Measurements from ENCODE around the gene DEPDC5.

DNA sequence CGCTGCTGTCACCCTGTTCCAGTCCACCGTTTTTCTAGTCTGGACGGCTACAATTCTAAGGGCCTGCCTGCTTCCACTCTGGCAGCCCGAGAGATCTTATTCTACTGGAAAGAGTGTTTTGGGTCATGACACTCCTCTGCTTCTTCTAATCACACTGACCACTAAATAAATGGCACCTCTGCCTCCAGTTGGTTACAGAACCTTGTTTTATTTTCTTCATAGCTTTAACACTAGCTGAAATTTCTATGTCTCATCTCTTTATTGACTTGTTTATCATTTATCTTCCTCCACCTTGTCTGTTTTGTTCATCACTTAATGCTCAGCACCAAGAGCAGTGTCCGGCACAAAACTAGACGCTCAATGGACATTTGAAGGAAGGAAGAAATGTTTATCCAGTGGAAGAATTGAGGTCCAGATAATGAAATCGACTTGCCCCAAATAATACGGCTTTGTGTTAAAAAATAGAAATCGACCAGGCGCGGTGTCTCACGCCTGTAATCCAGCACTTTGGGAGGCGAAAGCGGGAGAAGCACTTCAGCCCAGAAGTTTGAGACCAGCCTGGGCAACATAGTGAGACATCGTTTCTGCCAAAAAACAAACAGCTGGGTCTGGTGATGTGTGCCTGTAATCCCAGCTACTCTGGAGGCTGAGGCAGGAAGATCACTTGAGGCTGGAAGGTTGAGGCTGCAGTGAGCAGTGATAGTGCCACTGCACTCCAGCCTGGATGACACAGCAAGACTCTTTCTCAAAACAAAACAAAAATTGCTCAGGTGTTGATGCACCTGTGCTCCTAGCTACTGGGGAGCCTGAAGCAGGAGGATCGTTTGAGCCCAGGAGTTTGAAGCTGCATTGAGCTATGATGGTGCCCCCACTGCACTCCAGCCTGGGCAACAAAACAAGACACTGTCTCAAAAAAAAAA, 3.2 kb upstream of the DEPDC5 start:
- TF ChIP-seq, protein P1, sequence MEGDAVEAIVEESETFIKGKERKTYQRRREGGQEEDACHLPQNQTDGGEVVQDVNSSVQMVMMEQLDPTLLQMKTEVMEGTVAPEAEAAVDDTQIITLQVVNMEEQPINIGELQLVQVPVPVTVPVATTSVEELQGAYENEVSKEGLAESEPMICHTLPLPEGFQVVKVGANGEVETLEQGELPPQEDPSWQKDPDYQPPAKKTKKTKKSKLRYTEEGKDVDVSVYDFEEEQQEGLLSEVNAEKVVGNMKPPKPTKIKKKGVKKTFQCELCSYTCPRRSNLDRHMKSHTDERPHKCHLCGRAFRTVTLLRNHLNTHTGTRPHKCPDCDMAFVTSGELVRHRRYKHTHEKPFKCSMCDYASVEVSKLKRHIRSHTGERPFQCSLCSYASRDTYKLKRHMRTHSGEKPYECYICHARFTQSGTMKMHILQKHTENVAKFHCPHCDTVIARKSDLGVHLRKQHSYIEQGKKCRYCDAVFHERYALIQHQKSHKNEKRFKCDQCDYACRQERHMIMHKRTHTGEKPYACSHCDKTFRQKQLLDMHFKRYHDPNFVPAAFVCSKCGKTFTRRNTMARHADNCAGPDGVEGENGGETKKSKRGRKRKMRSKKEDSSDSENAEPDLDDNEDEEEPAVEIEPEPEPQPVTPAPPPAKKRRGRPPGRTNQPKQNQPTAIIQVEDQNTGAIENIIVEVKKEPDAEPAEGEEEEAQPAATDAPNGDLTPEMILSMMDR (IDR thresholded peaks at IDR 0.05), result no peak
- no peak for TF ChIP-seq POLR2AphosphoS5 (IDR thresholded peaks at IDR 0.05; ENCODE audit: insufficient read depth in 1 of 2, low read depth in 1 of 2)
- TF ChIP-seq POLR2A (IDR thresholded peaks at IDR 0.05), result no peak

All from vagina (tissue), 2 donors.